Measurements from ENCODE around the gene OR6C70. TPM values are rescaled to one million over a fixed set of nuclear protein-coding genes. Genes with fewer than 3 reads are reported as not detected.
"Not testable (repeated sequence)": the region's sequence is repeated elsewhere in the genome, so short reads cannot be mapped to it uniquely, and the experiment has no call there.

The OR6C70 gene
- total RNA-seq, result not detected

- Mint-ChIP-seq H3K9me3 (no peaks in the 10 kb centered on the region), H3K36me3 (no peaks in the 10 kb centered on the region), H3K27ac (no peak within 1 kb of the TSS)
- no peak for DNase-seq (ENCODE audit: low spot score in 2 of 2)
- ATAC-seq, result no peak
Measured at GRCh38 chr12:55470088-55470829, at the start of gene OR6C70. Gene OR6C70, minus strand, starts transcription at chr12:55470138. Its CDS starts 0 bp downstream, at chr12:55470138.

GRCh38 chr12:55516391-55516790, 46.5 kb upstream of the OR6C70 start:
- Mint-ChIP-seq H3K36me3 (no peaks in the 10 kb centered on the region), H3K27ac (no peak overlapping the region), H3K9me3 (peaks cover 0 to 3% of the 10 kb centered on the region in 2 donors)
- DNase-seq (ENCODE audit: low spot score in 2 of 2) (no peak), ATAC-seq (no peak)

GRCh38 chr12:55515696-55516095, 45.8 kb upstream of the OR6C70 start:
- H3K36me3 Mint-ChIP-seq, result no peaks in the 10 kb centered on the region
- H3K9me3 Mint-ChIP-seq, result peaks cover 0 to 3% of the 10 kb centered on the region in 2 donors
- DNase-seq (ENCODE audit: low spot score in 2 of 2), result no peak
- H3K27ac Mint-ChIP-seq, result no peak overlapping the region
- no peak for ATAC-seq

- no peaks in the 10 kb centered on the region for H3K9me3 Mint-ChIP-seq
- ATAC-seq (no peak), DNase-seq (ENCODE audit: low spot score in 2 of 2) (no peak)
- no peaks in the 10 kb centered on the region for H3K36me3 Mint-ChIP-seq
- no peak overlapping the region for H3K27ac Mint-ChIP-seq
Measured at GRCh38 chr12:55501601-55502000, 31.7 kb upstream of the OR6C70 start.

GRCh38 chr12:55499810-55500252, 29.9 kb upstream of the OR6C70 start:
- H3K27ac Mint-ChIP-seq, result no peak overlapping the region
- no peak for DNase-seq (ENCODE audit: low spot score in 2 of 2)
- no peak for ATAC-seq
- H3K9me3 Mint-ChIP-seq, result no peaks in the 10 kb centered on the region
- no peaks in the 10 kb centered on the region for H3K36me3 Mint-ChIP-seq

- Mint-ChIP-seq H3K27ac (no peak overlapping the region), H3K36me3 (no peaks in the 10 kb centered on the region), H3K9me3 (no peaks in the 10 kb centered on the region)
- ATAC-seq (no peak), DNase-seq (ENCODE audit: low spot score in 2 of 2) (no peak)
Measured at GRCh38 chr12:55499231-55499630, 29.3 kb upstream of the OR6C70 start.

GRCh38 chr12:55495490-55495889, 25.6 kb upstream of the OR6C70 start:
- Mint-ChIP-seq H3K36me3 (no peaks in the 10 kb centered on the region), H3K9me3 (no peaks in the 10 kb centered on the region), H3K27ac (no peak overlapping the region)
- ATAC-seq, result no peak
- DNase-seq (ENCODE audit: low spot score in 2 of 2), result no peak

GRCh38 chr12:55492078-55492477, 22.1 kb upstream of the OR6C70 start, which contains the start of gene OR6C68:
Gene OR6C68, plus strand, starts transcription at chr12:55492378. Its CDS starts 0 bp downstream, at chr12:55492378.
- no peaks in the 10 kb centered on the region for H3K9me3 Mint-ChIP-seq
- H3K27ac Mint-ChIP-seq, result no peak within 1 kb of the TSS
- no peaks in the 10 kb centered on the region for H3K36me3 Mint-ChIP-seq
- DNase-seq (ENCODE audit: low spot score in 2 of 2) (no peak), ATAC-seq (no peak)

GRCh38 chr12:55484284-55484683, 14.3 kb upstream of the OR6C70 start:
- DNase-seq (ENCODE audit: low spot score in 2 of 2); H3K36me3 Mint-ChIP-seq; ATAC-seq; H3K9me3 Mint-ChIP-seq; H3K27ac Mint-ChIP-seq: not testable (repeated sequence)

GRCh38 chr12:55479136-55479535, 9.2 kb upstream of the OR6C70 start:
- ATAC-seq; H3K27ac Mint-ChIP-seq; H3K36me3 Mint-ChIP-seq; DNase-seq (ENCODE audit: low spot score in 2 of 2); H3K9me3 Mint-ChIP-seq: not testable (repeated sequence)

GRCh38 chr12:55472264-55472663, 2.3 kb upstream of the OR6C70 start:
- DNase-seq (ENCODE audit: low spot score in 2 of 2), result no peak
- ATAC-seq, result no peak
- Mint-ChIP-seq H3K27ac (no peak overlapping the region), H3K9me3 (no peaks in the 10 kb centered on the region), H3K36me3 (no peaks in the 10 kb centered on the region)

GRCh38 chr12:55469291-55469690, 647 bp downstream of the OR6C70 start:
- no peaks in the 10 kb centered on the region for H3K36me3 Mint-ChIP-seq
- DNase-seq (ENCODE audit: low spot score in 2 of 2), result no peak
- H3K27ac Mint-ChIP-seq, result no peak overlapping the region
- H3K9me3 Mint-ChIP-seq, result no peaks in the 10 kb centered on the region
- no peak for ATAC-seq

GRCh38 chr12:55467836-55468235, 2.1 kb downstream of the OR6C70 start:
- ATAC-seq (no peak), DNase-seq (ENCODE audit: low spot score in 2 of 2) (no peak)
- Mint-ChIP-seq H3K9me3 (no peaks in the 10 kb centered on the region), H3K27ac (no peak overlapping the region), H3K36me3 (no peaks in the 10 kb centered on the region)

GRCh38 chr12:55464926-55465325, 5.0 kb downstream of the OR6C70 start:
- H3K27ac Mint-ChIP-seq, ATAC-seq: not testable (repeated sequence)

GRCh38 chr12:55448825-55449224, 21.1 kb downstream of the OR6C70 start:
- no peak for ATAC-seq
- no peaks in the 10 kb centered on the region for H3K9me3 Mint-ChIP-seq
- no peak for DNase-seq (ENCODE audit: low spot score in 2 of 2)
- H3K27ac Mint-ChIP-seq, result no peak overlapping the region
- H3K36me3 Mint-ChIP-seq, result no peaks in the 10 kb centered on the region

More at GRCh38 chr12:55464926-55465325, 5.0 kb downstream of the OR6C70 start:
- not testable (repeated sequence) for DNase-seq (ENCODE audit: low spot score in 2 of 2); H3K36me3 Mint-ChIP-seq; H3K9me3 Mint-ChIP-seq

- H3K9me3 Mint-ChIP-seq, result no peaks in the 10 kb centered on the region
- ATAC-seq (no peak), DNase-seq (ENCODE audit: low spot score in 2 of 2) (no peak)
- no peak overlapping the region for H3K27ac Mint-ChIP-seq
- no peaks in the 10 kb centered on the region for H3K36me3 Mint-ChIP-seq
Measured at GRCh38 chr12:55446326-55446725, 23.6 kb downstream of the OR6C70 start.

- ATAC-seq, result no peak
Measured at GRCh38 chr12:55445357-55445756, 24.6 kb downstream of the OR6C70 start.

GRCh38 chr12:55443776-55444175, 26.2 kb downstream of the OR6C70 start, which contains the start of gene OR6C2:
Gene OR6C2, plus strand, starts transcription at chr12:55444076. Its CDS starts 8,138 bp downstream, at chr12:55452214.
- H3K9me3 Mint-ChIP-seq, result no peaks in the 10 kb centered on the region
- peaks cover 0 to 10% of the 10 kb centered on the region in 2 donors for H3K36me3 Mint-ChIP-seq
- DNase-seq (ENCODE audit: low spot score in 2 of 2) (no peak), ATAC-seq (no peak)
- H3K27ac Mint-ChIP-seq, result no peak within 1 kb of the TSS

More at GRCh38 chr12:55445357-55445756, 24.6 kb downstream of the OR6C70 start:
- Mint-ChIP-seq H3K27ac (no peak overlapping the region), H3K36me3 (peaks cover 0 to 7% of the 10 kb centered on the region in 2 donors), H3K9me3 (no peaks in the 10 kb centered on the region)
- no peak for DNase-seq (ENCODE audit: low spot score in 2 of 2)

All from activated naive CD4-positive, alpha-beta T cell treated with anti-CD3 and anti-CD28 coated beads, Interleukin-2, amount 50 U/mL, for 72 hours (primary cell).